GM18909 (cell line): ENCODE measurements around the gene CPE.

Experiments used
- ATAC-seq: cut with Tn5 transposase; IDR thresholded peaks from one replicate; pipeline ENCODE4 v1.9.1; 2021; ENCODE audit warnings: mild to moderate bottlenecking; ENCODE audit not compliant: unreplicated experiment, poor library complexity

The CPE gene

GRCh38 chr4:165361810-165362209 is 17.0 kb upstream of the CPE start:
- ATAC-seq, result no peak

DNA sequence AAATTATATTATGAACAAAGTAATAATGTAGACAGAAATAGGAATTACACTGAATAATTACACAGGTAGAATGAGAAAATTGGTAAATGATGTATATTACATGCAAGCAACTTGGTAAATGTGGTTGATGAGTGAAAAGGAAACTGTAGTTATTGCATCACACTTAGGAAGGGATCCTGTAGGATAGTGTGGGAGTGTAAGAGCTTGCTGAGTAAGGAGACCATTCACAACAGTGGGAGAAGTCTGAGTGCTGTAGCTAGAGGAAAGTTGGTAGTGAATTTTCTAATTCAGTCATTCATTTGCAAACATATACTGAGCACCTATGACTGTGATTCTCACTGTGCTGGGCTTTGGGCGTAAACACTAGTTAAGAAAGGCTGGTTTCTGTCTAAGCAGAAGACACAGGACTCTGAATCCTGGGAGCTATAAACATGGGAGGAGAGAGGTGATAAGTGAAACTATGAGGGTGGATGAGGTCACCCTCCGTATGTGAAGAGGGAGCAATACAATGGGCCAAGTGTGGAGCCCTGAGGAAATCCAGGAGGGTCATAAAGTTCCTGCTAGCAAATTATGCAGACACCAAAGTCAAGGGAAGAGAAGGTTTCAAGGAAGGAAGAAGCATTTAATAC is 14.2 kb upstream of the CPE start:
- ATAC-seq, result no peak

- ATAC-seq, result no peak
Observed at GRCh38 chr4:165367040-165367439, 11.8 kb upstream of the CPE start.

DNA sequence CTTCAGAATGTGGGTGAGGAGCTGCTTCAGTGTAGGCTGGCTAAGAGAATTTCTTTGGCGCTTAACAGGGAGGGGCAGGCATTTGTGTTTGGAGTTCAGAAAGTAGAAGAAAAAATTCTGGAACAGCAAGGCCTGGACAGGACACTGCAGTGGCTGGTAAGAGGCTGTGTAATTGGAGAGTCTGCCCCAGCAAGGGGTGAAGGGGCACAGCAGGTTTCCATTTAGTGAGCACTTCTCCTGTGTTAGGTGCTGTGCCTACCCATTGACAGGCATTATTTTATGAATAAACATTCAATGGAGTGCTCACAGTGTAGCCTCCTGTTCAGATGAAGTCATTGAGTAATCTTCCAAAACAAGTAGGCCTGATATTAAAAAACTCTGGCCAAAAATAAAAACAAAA is 10.7 kb upstream of the CPE start:
- ATAC-seq, result no peak

DNA sequence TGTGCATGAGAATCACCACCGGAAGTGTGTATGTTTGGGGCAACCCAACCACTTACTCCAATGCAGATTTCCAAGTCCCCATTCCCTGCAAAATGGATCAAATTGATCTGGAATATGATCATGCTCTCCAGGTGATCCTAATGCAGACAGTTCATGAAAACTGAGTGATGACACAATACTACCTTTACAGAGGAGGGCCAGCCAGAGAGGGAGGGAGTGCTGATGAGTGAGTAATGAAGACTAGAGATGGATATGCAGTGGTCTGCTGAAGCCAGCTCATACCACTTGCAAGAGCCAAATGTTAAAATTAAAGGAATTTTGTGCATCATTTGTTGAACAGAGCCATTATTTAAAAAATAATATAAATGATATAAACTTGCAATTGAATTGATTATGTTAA is 10.2 kb upstream of the CPE start:
- no peak for ATAC-seq

DNA sequence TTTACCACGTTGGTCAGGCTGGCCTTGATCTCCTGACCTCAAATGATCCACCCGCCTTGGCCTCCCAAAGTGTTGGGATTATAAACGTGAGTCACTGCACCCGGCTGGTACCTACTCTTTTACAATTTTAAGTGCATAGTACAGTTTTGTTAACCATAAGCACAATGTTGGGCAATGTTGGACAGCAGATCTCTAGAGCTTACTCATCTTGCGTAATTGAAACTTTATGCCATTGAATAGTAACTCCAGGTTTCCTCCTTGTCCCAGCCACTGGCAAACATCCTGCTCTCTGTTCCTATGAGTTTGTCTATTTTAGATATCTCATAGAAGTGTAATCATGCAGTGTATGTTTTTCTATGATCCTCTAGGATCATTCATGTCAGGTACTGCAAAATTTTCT is 9.3 kb upstream of the CPE start:
- no peak for ATAC-seq

GRCh38 chr4:165370530-165370929 is 8.3 kb upstream of the CPE start:
- no peak for ATAC-seq

DNA sequence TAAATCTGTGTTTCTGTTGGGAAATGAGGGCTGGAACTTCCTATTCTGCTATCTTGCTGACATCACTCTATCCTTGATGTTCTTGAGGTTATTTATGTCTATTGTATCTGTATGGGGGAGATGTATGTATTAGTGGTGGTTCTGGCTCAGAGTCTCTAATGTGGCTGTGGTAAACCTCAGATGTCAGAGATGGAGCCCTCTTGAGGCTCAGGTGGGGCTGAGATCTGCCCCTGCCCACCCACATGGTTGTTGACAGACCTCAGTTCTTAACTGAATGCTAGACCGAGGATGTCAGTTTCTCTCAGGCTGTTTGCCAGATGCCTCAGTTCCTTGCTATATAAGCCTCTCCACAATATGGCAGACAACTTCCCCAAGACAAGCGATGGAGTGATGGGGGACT is 3.3 kb upstream of the CPE start:
- no peak for ATAC-seq

- ATAC-seq, result no peak
Observed at GRCh38 chr4:165378398-165378744, 437 bp upstream of the CPE start.

- ATAC-seq, result no peak
Observed at GRCh38 chr4:165379678-165380064, 863 bp downstream of the CPE start.

DNA sequence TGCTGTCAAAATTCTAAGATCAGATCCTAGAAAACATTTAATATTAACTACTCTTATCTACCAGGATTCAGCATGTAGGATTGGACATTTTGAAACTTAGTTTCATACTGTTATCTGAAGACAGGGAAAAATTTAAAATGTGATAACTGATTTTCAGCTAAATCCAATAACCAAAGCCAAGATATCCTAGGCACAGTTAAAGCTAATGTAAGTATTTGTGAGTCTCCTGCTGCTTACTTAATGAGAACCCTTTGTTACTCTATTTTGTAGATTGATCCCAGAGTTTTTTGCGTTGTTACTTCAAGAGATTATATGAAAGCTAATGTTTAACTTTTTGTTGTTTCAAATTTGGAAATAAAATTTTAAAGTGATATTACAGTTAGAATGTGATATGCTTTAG is 2.0 kb downstream of the CPE start:
- no peak for ATAC-seq

DNA sequence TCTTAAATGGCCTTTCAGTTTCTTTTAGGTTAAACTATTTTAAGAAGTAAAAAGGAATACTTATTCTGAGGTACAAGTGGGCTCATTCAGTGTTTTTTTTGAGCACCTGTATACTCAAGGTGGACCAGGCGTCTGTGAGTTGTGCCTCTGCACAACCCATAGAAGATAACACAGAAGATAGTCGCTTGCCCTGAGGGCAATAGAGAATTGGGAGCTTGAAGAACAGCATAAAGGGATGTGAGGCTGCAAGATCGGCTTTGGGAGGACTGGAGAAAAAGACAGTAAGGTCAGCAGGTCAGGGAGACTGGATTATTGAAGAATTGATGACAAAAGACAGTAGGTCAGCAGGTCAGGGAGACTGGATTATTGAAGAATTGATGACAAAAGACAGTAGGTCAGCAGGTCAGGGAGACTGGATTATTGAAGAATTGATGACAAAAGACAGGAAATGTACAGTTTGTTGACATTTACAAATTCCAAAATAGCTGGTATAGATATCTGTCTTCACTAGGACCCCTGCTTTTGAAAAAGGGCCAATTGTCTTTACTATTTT is 3.1 kb downstream of the CPE start:
- no peak for ATAC-seq

DNA sequence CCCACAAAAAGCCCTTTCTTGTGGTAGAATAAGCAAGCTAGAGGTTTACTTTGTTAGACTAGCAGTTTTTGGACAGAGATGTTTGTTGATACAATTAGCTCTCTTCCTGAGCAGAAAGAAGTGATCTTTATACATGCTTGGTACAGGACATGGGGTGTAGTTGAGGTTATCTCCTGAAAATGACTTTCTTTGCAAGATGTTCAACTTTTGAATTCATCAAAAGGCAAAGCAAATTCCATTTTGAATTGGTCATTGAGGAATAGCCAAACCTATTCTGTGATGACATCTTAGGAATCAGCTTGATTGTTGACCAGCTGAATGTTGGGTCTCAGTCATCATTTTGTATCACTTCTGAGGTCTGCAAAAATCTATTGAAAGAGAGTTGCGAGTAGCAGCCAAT is 3.8 kb downstream of the CPE start:
- ATAC-seq, result no peak

DNA sequence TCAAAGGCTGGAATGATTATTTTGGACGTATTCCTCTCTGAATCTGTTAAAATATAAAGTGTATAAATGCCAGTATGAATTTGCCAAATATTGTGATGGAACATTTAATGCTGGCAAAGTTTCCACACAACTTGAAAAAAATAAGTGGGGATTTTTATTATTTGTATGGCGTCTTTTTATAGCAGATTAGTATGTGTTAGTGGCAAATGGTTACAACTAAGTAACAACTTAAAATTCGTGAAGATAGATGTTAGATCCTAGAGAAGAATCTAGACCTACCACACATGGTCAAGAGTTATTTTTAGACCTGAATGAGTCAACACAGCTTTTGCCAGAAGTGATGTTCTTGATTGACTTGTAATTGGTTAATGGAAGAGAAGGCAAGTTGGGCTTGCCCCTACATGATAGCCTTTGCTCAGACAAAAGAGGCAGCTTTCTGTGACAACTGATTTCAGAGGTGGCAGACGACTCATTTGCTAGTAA is 4.8 kb downstream of the CPE start:
- ATAC-seq, result no peak

- ATAC-seq, result no peak
Observed at GRCh38 chr4:165384186-165384585, 5.4 kb downstream of the CPE start.

- ATAC-seq, result no peak
Observed at GRCh38 chr4:165384598-165384997, 5.8 kb downstream of the CPE start.

DNA sequence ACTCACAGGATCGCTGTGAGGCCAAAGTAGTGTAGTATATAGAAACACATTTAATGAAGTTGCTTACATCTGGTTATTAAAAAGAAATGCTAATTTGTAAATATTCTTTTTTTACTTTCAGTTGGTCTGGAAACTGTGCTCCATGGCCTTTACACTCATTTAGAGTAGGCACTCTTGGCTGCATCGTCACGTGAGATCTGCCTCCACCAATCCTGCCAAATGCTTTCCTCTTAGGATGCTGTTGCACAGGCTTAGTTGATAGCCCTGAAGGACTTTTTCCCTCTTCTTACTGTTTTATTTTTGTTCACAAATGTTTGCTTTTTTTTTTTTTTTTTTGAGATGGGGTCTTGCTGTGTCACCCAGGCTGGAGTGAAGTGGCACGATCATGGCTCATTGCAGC is 6.3 kb downstream of the CPE start:
- ATAC-seq, result no peak

- ATAC-seq, result no peak
Observed at GRCh38 chr4:165386328-165386727, 7.5 kb downstream of the CPE start.

- no peak for ATAC-seq
Observed at GRCh38 chr4:165388756-165389155, 9.9 kb downstream of the CPE start.

DNA sequence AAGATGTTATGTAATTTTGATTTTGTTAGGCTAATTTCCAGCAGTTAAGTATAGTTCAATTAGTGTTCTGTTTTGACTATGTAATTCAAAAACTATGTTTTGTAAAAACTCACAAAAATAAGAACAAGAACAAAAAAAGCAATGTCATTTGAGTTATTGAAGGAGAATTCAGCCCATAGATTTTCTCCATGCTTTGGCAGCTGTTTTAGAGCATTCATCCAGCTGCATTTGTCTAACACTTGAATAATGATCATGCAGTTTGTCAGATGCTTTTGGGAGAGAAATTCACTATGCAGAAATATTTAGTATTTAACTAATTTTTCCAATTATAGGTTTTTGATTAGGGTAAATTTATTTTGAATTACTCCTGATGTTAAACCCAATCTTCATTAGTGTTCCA is 14.2 kb downstream of the CPE start:
- ATAC-seq, result no peak

GRCh38 chr4:165393704-165394103 is 14.9 kb downstream of the CPE start:
- no peak for ATAC-seq

GRCh38 chr4:165394275-165394674 is 15.5 kb downstream of the CPE start:
- ATAC-seq, result no peak

GRCh38 chr4:165398570-165398969 is 19.8 kb downstream of the CPE start:
- peak; percentile 57 for ATAC-seq
